GM12873 (cell line): ENCODE measurements around the gene OR1S1.

ENCODE experiments used
- CTCF ChIP-seq: IDR thresholded peaks from 2 replicates; pipeline ENCODE4 v1.5.1; 2012; ENCODE audit warnings: low read depth, mild to moderate bottlenecking, moderate library complexity, low read length, control low read depth; ENCODE audit not compliant: insufficient read depth; ENCODE audit errors: missing control alignments

OR1S1 gene

GRCh38 chr11:58222721-58223120 is 10.2 kb downstream of the OR1S1 start:
- TF ChIP-seq CTCF: no peak

GRCh38 chr11:58227956-58228615 is 15.6 kb downstream of the OR1S1 start:
- no peak for TF ChIP-seq CTCF

GRCh38 chr11:58243954-58244353 is 31.4 kb downstream of the OR1S1 start:
- TF ChIP-seq CTCF: no peak

- TF ChIP-seq CTCF: no peak
Measured at GRCh38 chr11:58254936-58255335, 42.4 kb downstream of the OR1S1 start.

- no peak for TF ChIP-seq CTCF
Measured at GRCh38 chr11:58259983-58260382, 47.5 kb downstream of the OR1S1 start.
